ENCODE results near the gene C1orf232.

DNA sequence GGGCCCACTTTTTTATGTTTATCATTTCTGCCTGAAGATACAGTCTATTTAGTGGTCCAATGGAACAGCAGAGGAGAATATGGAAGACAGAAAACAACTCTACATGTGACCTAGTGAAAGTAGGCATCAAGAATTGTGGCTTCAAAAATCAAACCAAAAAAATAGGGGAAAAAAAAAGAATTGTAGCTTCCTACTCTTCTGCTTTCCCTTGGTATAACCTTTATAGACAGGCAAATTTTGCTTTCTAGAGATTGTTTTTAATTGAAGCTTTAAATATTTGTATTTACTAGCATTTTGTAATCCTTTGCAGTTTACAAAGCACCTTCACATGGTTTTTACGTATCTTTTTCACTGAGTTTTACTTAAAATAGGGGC, 42.8 kb downstream of the C1orf232 start:
- TF ChIP-seq, protein P1, sequence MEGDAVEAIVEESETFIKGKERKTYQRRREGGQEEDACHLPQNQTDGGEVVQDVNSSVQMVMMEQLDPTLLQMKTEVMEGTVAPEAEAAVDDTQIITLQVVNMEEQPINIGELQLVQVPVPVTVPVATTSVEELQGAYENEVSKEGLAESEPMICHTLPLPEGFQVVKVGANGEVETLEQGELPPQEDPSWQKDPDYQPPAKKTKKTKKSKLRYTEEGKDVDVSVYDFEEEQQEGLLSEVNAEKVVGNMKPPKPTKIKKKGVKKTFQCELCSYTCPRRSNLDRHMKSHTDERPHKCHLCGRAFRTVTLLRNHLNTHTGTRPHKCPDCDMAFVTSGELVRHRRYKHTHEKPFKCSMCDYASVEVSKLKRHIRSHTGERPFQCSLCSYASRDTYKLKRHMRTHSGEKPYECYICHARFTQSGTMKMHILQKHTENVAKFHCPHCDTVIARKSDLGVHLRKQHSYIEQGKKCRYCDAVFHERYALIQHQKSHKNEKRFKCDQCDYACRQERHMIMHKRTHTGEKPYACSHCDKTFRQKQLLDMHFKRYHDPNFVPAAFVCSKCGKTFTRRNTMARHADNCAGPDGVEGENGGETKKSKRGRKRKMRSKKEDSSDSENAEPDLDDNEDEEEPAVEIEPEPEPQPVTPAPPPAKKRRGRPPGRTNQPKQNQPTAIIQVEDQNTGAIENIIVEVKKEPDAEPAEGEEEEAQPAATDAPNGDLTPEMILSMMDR (IDR thresholded peaks at IDR 0.05), result no peak
- TF ChIP-seq POLR2A (IDR thresholded peaks at IDR 0.05), result no peak

Data from Peyer's patch (tissue), 4 donors.